ENCODE results near the gene RPS6KA1. TPM values are rescaled to one million over a fixed set of nuclear protein-coding genes. Genes with fewer than 3 reads are reported as not detected.
A peak's percentile ranks its signal among the peaks of the same experiment; 100 is the strongest.

The RPS6KA1 gene
- polyA plus RNA-seq, 1 donor (not counting 4 experiments of a cell fraction or from before 2014, with no cell fraction given): 65.9 TPM

GRCh38 chr1:26529405-26529654 lies 231 bp upstream of the RPS6KA1 start:
- Histone ChIP-seq H4K20me1 (ENCODE audit: control insufficient read depth, extremely low read depth, insufficient read depth, low read length) (peaks cover 5% of the 10 kb centered on the region), H3K4me1 (ENCODE audit: control insufficient read depth, extremely low read depth, insufficient read depth, low read length) (peaks cover 28% of the 10 kb centered on the region), H3K4me3 (ENCODE audit: control insufficient read depth in 2 of 3, extremely low read depth in 1 of 3, insufficient read depth in 2 of 3, low read depth in 1 of 3, low read length in 3 of 3) (peak overlapping the region; percentile 42 to 60 (median 55)), H3K27me3 (ENCODE audit: control insufficient read depth, extremely low read depth, insufficient read depth, low read length) (no peaks in the 10 kb centered on the region), H3K79me2 (ENCODE audit: control insufficient read depth, insufficient read depth, low read length) (peaks cover 40% of the 10 kb centered on the region), H3K4me2 (ENCODE audit: control insufficient read depth, extremely low read depth, insufficient read depth, low read depth, low read length) (peak overlapping the region; percentile 76), H3K9me1 (ENCODE audit: control insufficient read depth, extremely low read depth, insufficient read depth, low read length) (no peaks in the 10 kb centered on the region), H2AFZ (ENCODE audit: control insufficient read depth, low read length) (peak overlapping the region; percentile 80), H3K36me3 (ENCODE audit: control insufficient read depth in 2 of 2, extremely low read depth in 1 of 2, insufficient read depth in 2 of 2, low read length in 2 of 2) (peaks cover 5 to 6% of the 10 kb centered on the region in 2 experiments), H3K9ac (ENCODE audit: control insufficient read depth, extremely low read depth, insufficient read depth, low read length) (peak overlapping the region; percentile 95), H3K27ac (ENCODE audit: control insufficient read depth, insufficient read depth, low read length) (peak overlapping the region; percentile 56), H3K9me3 (ENCODE audit: control insufficient read depth, low read depth, low read length) (no peaks in the 10 kb centered on the region)
- TF ChIP-seq EZH2 (IDR thresholded peaks at IDR 0.05; ENCODE audit: low read length): no peak
- TF ChIP-seq, protein P1, sequence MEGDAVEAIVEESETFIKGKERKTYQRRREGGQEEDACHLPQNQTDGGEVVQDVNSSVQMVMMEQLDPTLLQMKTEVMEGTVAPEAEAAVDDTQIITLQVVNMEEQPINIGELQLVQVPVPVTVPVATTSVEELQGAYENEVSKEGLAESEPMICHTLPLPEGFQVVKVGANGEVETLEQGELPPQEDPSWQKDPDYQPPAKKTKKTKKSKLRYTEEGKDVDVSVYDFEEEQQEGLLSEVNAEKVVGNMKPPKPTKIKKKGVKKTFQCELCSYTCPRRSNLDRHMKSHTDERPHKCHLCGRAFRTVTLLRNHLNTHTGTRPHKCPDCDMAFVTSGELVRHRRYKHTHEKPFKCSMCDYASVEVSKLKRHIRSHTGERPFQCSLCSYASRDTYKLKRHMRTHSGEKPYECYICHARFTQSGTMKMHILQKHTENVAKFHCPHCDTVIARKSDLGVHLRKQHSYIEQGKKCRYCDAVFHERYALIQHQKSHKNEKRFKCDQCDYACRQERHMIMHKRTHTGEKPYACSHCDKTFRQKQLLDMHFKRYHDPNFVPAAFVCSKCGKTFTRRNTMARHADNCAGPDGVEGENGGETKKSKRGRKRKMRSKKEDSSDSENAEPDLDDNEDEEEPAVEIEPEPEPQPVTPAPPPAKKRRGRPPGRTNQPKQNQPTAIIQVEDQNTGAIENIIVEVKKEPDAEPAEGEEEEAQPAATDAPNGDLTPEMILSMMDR (optimal IDR thresholded peaks at IDR 0.05 in 1 of 3, IDR thresholded peaks at IDR 0.05 in 1 of 3, conservative IDR thresholded peaks at IDR 0.05 in 1 of 3; ENCODE audit: extremely low read depth in 1 of 3, insufficient read depth in 2 of 3, low read length in 3 of 3): no peak
- dilution Hi-C loops (cut with MboI; ENCODE audit: extremely low pct_ligation_motif_present, low sequenced_read_pairs): no loop called here
- FAIRE-seq (no peak), DNase-seq (ENCODE audit: low read depth, low spot score) (no peak)

DNA sequence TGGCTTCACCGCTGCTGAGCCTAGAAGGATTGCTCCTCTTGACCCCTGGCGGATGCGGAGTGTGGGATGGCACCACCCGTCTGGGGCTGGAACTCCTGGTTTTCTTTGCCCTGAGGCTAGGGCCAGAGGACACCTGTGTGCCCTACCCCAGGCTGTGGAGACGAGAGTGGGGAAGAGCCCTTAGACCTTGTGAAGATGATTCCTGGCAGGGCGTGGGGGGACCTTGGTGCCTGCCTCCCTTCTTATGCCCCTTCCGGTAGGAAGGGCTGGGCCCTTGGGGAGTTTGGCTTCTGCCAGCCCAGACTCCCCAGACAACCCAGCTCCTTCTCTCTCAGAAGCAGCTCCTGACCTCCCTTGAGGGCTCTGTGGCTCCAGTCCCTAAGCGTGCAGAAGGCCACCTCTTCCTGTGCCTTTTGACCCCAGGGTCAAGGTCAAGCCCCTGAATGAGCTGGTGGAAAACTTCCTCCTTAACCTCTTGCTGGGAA lies 891 bp downstream of the RPS6KA1 start:
- FAIRE-seq: no peak
- H3K27ac ChIP-seq (ENCODE audit: control insufficient read depth, insufficient read depth, low read length): peak overlapping the region; percentile 86
- no peaks in the 10 kb centered on the region for H3K27me3 ChIP-seq (ENCODE audit: control insufficient read depth, extremely low read depth, insufficient read depth, low read length)
- H3K9me3 ChIP-seq (ENCODE audit: control insufficient read depth, low read depth, low read length): no peaks in the 10 kb centered on the region
- peaks cover 51% of the 10 kb centered on the region for H3K79me2 ChIP-seq (ENCODE audit: control insufficient read depth, insufficient read depth, low read length)
- TF ChIP-seq, protein P1 (optimal IDR thresholded peaks at IDR 0.05 in 1 of 3, IDR thresholded peaks at IDR 0.05 in 1 of 3, conservative IDR thresholded peaks at IDR 0.05 in 1 of 3; ENCODE audit: extremely low read depth in 1 of 3, insufficient read depth in 2 of 3, low read length in 3 of 3): peak in 1 of 3 experiments; percentile 12
- TF ChIP-seq EZH2 (IDR thresholded peaks at IDR 0.05; ENCODE audit: low read length): no peak
- peaks cover 26% of the 10 kb centered on the region for H3K4me1 ChIP-seq (ENCODE audit: control insufficient read depth, extremely low read depth, insufficient read depth, low read length)
- H3K4me3 ChIP-seq (ENCODE audit: control insufficient read depth in 2 of 3, extremely low read depth in 1 of 3, insufficient read depth in 2 of 3, low read depth in 1 of 3, low read length in 3 of 3): peak overlapping the region; percentile 55 to 98 (median 93)
- H3K36me3 ChIP-seq (ENCODE audit: control insufficient read depth in 2 of 2, extremely low read depth in 1 of 2, insufficient read depth in 2 of 2, low read length in 2 of 2): peaks cover 6% of the 10 kb centered on the region in 2 experiments
- H3K9ac ChIP-seq (ENCODE audit: control insufficient read depth, extremely low read depth, insufficient read depth, low read length): peak overlapping the region; percentile 95
- peak overlapping the region; percentile 93 for H3K4me2 ChIP-seq (ENCODE audit: control insufficient read depth, extremely low read depth, insufficient read depth, low read depth, low read length)
- dilution Hi-C loops (cut with MboI; ENCODE audit: extremely low pct_ligation_motif_present, low sequenced_read_pairs): no loop called here
- no peak for DNase-seq (ENCODE audit: low read depth, low spot score)
- no peaks in the 10 kb centered on the region for H3K9me1 ChIP-seq (ENCODE audit: control insufficient read depth, extremely low read depth, insufficient read depth, low read length)
- H2AFZ ChIP-seq (ENCODE audit: control insufficient read depth, low read length): peak overlapping the region; percentile 62
- peaks cover 11% of the 10 kb centered on the region for H4K20me1 ChIP-seq (ENCODE audit: control insufficient read depth, extremely low read depth, insufficient read depth, low read length)
